SK-N-MC (cell line): Measurements from ENCODE around the gene C17orf114.

Source experiments
- EZH2 ChIP-seq: fragments of 200-600 bp; sonication (generic); IDR thresholded peaks from one replicate; pipeline ENCODE4 v1.6.1; 2017; ENCODE audit warnings: antibody characterized with exemption
- POLR2AphosphoS5 ChIP-seq: IDR thresholded peaks from 2 replicates; pipeline ENCODE4 v1.6.1; 2012; ENCODE audit warnings: mild to moderate bottlenecking, low read depth, low read length, borderline replicate concordance

DNA sequence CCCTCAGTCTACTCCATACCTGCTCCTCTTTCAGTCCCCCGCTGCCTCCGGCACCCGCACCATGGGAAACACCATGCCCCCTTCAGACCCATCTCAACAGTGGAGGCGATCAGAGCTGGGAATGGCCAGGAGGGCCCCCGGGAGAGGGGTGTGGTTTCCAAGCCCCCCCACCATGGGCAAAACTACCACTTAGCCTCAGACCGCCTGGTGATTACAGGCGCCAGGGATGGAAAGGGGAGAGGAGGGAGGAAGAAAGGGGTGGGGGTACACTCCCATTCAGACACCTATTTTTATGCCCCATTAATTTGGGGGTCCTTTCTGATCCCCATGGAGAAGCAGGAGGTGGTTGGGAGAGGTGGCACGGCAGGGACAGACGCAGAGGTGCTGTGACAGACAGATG is at the start of gene C17orf114:
- no peak for TF ChIP-seq EZH2
- TF ChIP-seq POLR2AphosphoS5: no peak
